Islet precursor cell (in vitro differentiated cells): ENCODE data around the gene ZNF35.
A peak's percentile ranks its signal among the peaks of the same experiment; 100 is the strongest.
"Not testable (repeated sequence)": the region's sequence is repeated elsewhere in the genome, so short reads cannot be mapped to it uniquely, and the experiment has no call there.

Source experiments
- DNase-seq: peaks from one replicate; pipeline ENCODE4 v3.0.0-alpha.2; 2018

ZNF35 gene

DNA sequence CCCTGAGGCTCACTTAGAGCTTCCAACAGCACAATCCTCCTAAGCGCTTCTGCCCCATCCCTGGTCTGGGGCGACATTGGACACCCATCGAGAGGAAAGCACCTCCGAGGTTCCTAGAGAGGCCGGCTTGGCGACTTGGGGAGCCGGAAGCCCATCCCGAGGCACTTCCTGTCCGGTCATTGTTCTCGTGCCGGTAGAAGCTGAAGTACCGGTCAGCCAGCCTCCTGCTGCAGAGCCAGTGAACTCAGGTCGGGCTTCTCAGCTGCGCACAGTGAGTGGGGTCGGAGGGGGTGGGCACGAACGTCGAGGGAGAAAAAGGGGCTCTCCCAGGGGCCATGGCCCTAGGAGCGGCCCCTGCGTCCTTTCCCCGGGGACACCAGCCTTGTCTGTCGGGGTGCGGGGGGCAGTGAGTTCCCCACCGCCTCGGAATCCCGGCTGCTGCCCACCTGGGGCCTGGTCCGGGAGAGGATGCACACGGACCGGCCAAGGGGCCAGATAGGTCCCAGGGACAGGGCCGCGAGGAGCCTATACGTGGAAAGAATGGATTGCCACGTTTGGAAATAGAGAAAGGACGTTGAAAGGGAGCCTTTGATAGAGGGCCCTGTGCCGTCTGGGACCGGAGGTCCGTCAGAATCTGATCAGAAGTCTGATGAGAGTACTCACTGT, at the start of gene ZNF35:
ZNF35 (plus strand) TSS at position 169 of the 666 bp plus-strand sequence. CDS start 2,336 bp downstream, outside the sequence.
- peak; percentile 94 for DNase-seq

DNA sequence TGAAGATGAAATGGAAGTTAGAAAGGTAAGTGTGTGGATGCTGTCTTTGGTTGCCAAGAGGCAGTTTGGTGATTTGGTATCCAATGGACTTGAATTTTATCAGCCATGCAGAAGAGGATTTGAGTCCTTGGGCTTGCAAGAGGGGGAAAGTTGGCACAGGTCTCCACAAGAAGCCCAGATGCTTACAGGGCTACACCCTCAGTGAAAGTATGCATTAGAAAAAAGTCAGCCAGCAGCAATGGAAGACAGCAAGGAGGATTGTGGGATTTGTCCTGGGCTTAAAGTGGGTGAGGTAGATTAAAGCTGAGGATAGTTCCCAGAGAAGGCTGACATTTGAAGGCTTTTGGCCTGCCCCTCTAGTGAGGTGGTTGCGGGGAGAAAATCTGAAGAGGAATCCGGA, 46.8 kb upstream of the ZNF35 start:
- DNase-seq: no peak

DNA sequence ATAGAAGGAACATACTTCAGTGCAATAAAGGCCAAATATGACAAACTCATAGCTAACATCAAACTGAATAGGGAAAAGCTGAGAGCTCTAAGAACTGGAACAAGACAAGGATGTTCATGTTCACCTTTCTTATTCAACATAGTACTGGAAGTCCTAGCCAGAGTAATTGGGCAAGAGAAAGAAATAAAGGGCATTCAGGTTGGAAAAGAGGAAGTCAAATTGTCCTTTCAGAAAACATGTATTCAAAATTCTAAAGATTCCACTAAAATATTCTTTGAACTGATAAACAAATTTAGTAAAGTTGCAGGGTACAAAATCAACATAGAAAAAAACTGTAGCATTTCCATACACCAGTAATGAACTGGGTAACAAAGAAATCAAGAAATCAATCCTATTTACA, 35.9 kb upstream of the ZNF35 start:
- DNase-seq: no peak

DNA sequence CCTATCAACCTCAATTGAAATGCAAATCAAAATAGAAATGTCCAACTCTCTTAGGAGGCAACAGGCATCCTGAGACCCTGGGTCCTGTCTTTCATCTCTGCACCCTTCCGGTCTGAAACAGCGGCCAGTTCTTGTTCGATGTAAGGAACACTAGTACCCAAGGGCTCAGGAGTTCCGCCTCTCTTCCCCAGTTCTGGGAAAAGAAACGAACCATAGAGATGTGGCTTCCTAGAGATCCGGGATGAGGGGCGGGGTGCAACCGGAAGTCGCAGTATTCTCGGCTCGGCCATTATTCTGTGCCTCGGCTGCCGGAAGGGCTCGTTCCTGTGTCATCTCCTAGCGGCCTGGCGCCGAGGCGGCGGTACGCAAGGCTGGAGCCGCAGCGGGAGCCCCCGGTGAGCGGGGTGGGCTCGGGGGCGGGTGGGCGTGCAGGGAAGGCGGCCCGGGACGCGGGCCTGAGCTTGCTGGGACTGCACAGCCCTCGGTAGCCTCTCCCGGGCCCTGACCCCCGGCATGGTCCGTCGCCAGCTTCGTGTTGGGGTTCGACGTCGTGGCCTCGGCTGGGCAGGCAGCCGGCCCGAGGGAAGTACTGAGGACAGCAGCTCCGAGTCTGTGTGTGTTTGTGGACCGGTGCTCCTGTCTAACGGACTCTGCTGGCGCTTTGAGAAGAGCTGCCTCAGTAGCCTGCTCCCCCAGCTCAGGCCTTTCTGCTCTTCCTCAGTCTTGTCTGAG, 23.6 kb upstream of the ZNF35 start, which contains the start of gene ZNF197:
ZNF197 (plus strand) TSS at position 288 of the 732 bp plus-strand sequence. CDS start 4,119 bp downstream, outside the sequence.
- DNase-seq: peak; percentile 94

DNA sequence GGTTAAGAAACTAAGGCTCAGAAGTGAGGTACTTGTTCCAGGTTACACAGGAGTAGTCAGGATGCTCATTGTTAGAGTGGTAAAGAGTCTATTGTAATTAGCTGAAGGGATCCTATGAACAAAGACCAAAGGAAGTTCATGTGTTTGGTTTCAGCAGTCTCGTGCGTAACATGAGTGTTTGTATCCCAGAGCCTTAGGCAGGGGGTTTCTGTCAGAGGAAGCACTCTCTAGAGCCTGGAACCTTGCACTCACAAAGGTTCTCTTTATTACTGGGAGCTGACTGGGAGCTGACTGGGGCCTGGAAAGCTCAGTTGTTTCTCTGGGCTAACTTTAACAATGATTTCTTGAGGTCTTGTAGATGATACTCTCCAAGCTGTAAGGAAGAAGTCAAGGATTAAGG, 19.8 kb upstream of the ZNF35 start:
- no peak for DNase-seq

DNA sequence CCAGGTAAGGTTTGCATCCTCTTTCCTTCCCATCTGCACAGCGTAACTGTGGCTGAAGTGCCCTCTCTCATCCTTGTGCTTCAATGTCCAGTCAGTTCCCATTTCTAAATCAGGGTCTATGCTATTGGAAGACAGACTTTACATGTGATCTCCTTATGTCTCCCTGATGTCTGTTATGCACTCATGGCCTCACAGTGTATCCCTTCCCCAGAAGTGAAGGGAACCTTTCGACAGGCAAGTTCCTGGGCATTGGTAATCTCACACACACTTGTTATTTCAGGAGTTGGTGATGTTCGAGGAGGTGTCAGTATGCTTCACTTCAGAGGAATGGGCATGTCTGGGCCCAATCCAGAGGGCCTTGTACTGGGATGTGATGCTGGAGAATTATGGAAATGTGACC, 16.3 kb upstream of the ZNF35 start:
- DNase-seq: no peak

DNA sequence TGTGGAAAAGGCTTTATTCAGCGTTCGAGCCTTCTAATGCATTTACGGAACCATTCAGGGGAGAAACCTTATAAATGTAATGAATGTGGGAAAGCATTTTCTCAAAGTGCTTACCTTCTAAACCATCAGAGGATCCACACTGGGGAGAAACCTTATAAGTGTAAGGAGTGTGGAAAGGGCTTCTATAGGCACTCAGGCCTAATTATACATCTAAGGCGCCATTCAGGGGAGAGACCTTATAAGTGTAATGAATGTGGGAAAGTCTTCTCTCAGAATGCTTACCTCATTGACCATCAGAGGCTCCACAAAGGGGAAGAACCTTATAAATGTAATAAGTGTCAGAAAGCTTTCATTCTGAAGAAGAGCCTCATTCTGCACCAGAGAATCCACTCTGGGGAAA, 6.2 kb upstream of the ZNF35 start:
- DNase-seq: no peak

DNA sequence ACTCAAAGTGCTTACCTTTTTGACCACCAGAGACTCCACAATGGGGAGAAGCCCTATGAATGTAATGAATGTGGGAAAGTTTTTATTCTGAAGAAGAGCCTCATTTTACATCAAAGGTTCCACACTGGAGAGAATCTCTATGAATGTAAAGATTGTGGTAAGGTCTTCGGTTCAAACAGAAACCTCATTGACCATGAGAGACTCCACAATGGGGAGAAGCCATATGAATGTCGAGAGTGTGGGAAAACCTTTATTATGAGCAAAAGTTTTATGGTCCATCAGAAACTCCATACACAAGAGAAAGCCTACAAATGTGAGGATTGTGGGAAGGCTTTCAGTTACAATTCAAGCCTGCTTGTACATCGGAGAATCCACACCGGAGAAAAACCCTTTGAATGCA, 5.5 kb upstream of the ZNF35 start:
- no peak for DNase-seq

DNA sequence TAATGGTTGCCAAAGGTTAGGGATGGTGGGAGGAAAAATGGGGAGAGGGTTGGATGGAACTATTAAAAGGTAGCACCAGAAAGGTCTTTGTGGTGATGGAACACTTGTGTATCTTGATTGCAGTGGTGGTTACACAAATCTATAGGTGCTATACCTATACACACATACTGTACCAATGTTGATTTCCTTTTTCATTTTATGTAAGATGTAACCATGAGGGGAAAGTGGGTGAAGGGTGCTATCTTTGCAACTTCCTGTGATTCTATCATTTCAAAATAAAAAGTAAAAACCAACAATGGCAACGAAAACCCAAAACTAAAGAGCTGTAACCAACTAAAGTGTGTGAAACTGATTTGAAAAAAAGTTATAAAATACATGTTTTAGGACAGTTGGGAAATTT, 761 bp upstream of the ZNF35 start:
- DNase-seq: no peak

DNA sequence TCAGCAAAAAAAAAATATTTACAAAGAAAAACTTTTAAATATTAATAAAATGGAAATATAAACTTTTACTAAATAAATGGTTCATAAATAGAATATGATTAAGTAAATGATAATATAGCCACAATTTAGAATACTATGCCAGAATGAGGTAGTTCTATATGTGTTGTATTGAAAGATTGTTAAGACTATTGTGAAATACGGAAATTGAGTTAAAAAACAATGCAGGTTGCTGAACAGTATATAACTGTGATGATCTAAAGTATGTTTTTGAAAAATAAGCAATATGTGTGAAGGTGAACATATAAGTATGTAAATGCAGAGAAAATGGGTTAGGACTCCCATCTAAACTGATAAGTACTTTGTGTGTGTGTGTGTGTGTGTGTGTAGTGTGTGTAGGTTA, 1.2 kb downstream of the ZNF35 start:
- no peak for DNase-seq

DNA sequence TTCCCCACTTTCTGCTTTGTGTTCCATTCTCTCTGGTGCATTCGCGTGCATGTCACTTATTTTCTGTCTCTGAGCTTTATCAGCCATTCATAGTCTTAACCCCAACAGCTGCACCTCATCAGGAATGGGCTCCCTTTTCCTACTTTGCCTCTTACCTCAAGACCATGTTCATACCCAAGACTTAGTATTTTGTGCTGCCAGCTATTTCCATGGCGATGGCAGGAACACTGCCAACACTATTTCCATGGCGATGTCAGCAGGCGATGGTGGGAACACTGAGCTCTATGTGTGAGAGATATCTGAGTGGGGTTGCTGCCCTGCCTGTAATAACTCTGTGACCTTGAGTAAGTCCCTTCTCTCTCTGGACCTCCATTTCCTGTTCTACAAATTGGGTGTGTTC, 5.5 kb downstream of the ZNF35 start:
- DNase-seq: no peak

DNA sequence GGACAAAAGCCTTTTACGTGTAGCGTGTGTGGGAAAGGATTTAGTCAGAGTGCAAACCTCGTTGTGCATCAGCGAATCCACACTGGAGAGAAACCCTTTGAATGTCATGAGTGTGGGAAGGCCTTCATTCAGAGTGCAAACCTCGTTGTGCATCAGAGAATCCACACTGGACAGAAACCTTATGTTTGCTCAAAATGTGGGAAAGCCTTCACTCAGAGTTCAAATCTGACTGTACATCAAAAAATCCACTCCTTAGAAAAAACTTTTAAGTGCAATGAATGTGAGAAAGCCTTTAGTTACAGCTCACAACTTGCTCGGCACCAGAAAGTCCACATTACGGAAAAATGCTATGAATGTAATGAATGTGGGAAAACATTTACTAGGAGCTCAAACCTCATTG, 10.5 kb downstream of the ZNF35 start:
- DNase-seq: no peak

DNA sequence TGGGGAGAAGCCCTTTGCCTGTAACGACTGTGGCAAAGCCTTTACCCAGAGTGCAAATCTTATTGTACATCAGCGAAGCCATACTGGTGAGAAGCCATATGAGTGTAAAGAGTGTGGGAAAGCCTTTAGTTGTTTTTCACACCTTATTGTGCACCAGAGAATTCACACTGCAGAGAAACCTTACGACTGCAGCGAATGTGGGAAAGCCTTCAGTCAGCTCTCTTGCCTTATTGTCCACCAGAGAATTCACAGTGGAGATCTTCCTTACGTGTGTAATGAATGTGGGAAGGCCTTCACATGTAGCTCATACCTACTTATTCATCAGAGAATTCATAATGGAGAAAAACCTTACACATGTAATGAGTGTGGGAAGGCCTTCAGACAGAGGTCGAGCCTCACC, 10.9 kb downstream of the ZNF35 start:
- no peak for DNase-seq

DNA sequence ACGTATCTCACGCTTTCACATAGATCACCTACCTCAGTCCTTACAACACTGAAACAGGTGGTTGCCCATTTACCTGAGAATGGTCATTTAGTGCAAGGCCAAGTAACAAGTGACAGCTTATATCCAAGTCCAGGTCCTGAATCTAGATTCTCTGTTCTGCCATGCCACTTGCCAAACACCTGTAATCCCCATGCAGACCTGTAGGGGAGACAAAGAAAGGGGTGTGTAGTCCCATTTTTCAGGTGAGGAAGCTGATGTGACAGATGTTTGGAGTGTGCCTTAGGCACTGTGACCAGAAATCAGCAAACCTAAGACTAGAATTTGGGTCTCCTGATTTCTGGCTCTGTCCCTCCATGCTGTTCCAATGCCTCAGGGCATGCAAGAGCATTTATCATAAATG, 12.7 kb downstream of the ZNF35 start:
- no peak for DNase-seq

DNA sequence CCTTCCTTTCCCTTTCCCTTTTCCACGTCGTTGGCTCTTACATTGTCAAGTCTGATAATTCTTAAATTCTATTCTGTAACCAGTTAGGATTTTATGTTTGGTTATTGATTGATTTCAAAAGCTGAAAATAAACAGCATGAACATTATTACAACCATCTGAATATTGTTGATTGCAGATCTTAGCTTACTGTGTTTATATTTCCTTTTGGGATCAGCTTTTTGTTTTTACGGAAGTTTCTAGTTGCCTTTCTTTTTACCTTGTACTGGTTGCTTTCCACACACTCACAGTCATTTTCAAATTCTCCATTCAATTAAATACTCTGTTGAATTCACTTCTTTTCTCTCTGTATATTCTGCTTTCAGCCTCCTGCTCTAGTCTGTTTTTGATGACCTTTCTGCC, 16.6 kb downstream of the ZNF35 start:
- DNase-seq: no peak

DNA sequence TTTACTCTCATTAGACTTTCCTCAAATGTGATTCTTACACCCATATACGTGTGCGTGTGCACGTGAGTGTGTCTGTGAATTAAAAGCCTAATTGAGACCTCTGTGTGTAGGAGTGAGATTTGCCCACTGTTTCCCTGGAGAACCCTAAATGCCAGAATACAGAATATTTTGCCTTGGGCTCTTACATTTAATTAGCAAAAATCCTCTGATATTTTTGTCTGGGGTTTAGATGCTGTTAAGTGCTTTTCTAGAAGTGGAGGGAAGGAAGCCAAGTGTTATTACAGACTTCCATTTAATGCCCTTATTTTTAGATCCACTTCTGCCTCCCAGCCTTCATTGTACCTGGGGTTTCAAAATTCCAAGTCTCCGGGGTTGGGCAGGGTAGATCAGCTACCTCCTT, 17.8 kb downstream of the ZNF35 start:
- DNase-seq: no peak

DNA sequence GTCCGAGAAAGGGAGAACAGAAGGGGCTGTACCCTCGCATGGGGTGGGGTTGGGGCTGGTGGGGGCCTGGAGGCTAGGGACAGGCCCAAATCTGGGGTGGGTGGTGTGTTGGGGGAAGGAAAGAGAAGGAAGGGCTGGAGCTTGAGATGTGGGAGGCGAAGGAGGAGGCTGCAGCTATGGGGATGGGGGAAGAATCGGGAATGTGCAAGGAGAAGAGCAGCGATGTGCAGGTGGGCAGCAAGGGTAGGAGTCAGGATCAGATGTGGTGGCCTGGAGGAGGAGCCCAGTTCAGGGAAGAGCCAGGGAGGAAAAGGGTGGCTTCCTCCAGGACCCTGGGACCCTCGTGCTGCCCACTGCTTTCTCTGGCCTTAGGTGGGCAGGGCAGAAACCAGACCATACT, 21.2 kb downstream of the ZNF35 start:
- no peak for DNase-seq

DNA sequence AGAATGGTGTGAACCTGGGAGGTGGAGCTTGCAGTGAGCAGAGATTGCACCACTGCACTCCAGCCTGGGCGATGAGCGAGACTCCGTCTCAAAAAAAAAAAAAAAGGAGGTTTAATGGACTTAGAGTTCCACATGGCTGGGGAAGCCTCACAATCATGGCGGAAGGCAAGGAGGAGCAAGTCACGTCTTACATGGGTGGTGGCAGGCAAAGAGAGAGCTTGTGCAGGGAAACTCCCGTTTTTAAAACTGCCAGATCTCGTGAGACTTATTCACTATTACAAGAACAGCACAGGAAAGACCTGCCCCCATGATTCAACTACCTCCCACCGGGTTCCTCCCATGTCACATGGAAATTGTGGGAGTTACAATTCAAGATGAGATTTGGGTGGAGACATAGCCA, 24.9 kb downstream of the ZNF35 start:
- DNase-seq: not testable (repeated sequence)

DNA sequence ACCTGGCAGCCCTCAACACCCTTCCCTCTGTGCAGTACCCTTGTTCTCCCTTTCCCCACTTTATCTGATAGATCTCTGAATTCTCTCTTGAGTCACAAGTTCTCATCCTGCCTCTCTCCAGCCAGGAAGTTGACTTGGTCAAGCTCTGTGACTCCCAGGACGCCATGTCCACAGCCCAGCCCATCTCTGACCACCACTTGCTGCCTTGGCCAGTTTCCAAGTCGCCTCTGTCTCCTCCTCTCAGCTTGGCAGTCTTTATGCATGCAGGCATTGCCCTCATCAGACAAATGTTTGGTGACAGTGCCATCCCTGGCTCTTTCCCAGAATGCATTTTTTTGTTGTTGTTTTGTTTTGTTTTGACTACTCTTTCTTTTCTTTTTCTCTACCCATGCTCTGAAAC, 25.7 kb downstream of the ZNF35 start:
- no peak for DNase-seq

DNA sequence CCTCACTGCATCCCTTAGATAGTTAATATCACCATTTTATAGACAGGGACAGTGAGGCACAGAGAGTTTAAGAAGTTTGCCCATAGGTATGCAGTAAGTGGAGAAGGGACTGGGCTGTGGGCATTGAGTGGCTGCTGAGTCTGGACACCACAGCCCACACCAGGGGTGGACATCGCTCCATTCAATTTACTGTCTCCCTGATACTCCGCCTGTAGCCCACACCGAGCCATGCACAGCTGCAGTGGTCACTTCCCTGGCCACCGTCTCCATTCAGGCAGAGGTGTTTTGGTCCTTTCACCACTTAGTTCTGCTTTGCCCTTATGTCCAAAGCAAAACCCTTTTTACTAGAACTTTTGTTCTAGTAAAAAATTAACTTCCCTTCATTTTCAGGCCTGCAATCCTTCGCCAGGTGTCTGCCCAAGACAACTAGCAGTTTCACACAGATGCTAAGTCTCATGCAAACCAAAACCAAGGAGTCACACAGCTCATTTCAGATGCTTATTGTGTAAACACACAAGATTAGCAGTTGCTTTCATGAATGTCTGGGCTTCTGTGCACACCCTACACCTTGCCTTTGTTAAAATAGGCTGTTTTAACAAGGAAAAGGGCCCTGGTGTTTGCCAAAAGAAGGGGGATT, 30.1 kb downstream of the ZNF35 start:
- DNase-seq: no peak

DNA sequence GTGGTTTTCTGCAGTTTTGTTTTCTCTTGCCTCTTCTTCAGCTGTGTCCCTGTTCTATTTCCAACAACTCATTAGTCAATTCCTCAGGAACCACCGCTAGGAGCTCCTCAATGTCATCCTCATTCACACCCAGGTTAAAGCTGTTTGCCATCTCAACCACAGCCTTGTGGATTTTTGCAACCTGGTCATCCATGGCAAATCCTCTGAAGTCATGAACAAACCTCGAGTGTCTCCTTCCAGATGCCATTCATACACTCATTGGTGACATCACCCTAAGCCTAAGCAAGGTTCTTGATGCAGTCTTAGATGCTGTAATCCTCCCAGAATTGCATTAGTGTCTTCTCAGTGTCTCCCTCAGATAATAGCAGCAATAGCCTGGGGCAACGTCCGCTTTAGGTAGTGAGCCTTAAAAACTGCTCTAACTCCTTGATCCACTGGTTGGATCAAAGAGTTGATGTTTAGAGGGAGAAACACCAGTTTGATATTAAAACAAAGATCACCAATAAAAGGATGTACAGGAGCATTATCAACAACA, 32.5 kb downstream of the ZNF35 start:
- DNase-seq: no peak

DNA sequence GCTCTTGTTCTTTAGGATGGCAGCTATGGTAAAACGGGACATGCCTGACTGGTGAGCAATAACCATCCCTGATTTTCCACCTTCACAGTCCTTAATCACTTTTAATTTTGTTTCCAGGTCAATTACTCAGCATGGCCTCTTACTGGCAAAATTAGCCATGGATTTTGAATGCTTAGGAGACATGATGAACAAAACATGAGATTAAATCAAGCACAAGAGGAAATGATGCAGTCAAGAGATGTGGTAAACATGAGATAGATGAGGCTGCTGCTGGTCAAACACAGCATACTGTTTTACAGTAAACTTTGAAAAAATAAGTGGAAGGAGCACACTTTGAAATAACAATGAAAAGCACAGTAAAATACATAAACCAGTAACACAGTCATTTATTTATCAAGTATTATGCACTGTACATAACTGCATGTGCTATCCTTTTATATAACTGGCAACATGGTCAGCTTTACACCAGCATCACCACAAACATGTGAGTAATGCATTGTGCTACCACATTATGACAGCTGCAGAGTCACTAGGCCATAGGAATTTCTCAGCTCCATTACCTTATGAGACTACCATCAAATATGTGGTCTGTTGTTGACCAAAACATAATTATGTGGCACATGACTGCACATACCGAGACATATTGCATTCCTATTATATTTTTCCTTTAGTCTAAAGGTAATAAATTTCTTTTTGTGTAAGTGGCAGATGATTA, 33.8 kb downstream of the ZNF35 start:
- DNase-seq: no peak

DNA sequence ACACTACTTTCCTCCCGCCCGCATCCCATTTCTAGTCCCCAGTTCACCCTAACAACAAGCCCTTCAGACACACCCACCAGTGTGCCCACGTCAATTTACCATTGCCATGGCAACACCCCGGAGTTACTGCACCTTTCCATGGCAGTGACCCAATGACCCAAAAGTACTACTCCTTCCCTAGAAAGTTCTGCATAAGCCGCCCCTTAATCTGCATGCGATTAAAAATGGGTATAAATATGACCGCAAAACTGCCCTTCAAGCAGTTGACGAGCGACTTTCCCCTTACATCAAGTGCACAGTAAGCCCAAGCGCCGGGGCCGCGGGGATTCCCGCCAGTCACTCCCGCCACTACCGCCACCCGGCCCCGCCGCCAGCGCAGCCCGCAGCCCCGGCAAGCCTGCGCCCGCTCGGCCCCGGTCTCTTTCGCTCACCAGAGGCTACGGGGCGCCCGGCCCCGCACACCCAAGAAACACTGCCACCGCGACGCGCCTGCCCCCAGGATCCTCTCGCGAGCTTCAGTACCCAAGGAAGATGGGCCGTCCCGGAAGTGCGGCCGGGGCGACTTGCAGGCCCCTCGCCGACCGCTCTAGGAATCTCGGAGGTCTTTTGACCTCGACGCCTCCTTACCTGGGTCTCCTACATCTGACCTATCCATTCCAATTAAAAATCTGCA, 36.7 kb downstream of the ZNF35 start:
- peak; percentile 83 for DNase-seq
